Thyroid gland (tissue), 4 donors: ENCODE measurements around the gene SCYL1.

ENCODE experiments used
- POLR2A ChIP-seq, 2 donors: fragments of 450-650 bp; IDR thresholded peaks; one replicate each; pipeline ENCODE4 v1.6.1; 2017; ENCODE audit warnings: antibody characterized with exemption in 2 of 2, mild to moderate bottlenecking in 2 of 2, moderate library complexity in 1 of 2
- TF ChIP-seq, protein P1 (sequence below), 6 experiments: fragments of 200-600 bp in 3 of 6; fragments of 450-650 bp in 3 of 6; sonication (generic) in 3 of 6; IDR thresholded peaks; one replicate each; pipeline ENCODE4 v1.5.1; 2016 to 2019; ENCODE audit warnings: antibody characterized with exemption in 6 of 6, mild to moderate bottlenecking in 2 of 6, inconsistent platforms in 1 of 6, moderate library complexity in 1 of 6

DNA sequence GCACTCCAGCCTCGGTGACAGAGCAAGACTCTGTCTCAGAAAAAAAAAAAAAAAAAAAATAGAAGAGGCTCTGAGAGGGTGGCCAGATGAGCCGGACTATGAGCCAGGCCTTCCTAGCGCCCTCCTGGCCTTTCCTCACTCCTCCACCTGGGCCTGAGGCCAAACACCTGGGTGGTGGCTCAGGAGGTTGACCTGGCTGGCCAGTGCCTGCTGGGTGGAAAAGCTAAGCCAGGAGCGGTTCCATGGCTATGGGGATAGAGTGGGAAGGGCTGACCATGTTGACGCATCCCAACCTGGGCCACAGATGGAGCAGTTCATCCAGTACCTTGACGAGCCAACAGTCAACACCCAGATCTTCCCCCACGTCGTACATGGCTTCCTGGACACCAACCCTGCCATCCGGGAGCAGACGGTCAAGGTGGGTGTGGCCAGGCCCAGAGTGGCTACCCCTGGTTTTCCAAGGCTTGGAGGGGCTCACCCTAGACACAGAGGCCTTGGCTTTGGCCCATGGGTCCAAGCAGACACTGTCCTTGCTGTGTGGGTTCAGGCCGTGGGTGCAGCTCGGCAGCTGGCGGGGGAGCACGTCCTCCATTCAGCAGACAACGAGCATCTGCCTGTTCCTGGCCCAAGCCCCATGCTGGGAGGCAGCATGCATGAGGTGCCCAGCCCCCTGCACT lies 7.6 kb downstream of the SCYL1 start:
- TF ChIP-seq, protein P1, sequence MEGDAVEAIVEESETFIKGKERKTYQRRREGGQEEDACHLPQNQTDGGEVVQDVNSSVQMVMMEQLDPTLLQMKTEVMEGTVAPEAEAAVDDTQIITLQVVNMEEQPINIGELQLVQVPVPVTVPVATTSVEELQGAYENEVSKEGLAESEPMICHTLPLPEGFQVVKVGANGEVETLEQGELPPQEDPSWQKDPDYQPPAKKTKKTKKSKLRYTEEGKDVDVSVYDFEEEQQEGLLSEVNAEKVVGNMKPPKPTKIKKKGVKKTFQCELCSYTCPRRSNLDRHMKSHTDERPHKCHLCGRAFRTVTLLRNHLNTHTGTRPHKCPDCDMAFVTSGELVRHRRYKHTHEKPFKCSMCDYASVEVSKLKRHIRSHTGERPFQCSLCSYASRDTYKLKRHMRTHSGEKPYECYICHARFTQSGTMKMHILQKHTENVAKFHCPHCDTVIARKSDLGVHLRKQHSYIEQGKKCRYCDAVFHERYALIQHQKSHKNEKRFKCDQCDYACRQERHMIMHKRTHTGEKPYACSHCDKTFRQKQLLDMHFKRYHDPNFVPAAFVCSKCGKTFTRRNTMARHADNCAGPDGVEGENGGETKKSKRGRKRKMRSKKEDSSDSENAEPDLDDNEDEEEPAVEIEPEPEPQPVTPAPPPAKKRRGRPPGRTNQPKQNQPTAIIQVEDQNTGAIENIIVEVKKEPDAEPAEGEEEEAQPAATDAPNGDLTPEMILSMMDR (IDR thresholded peaks at IDR 0.05) = no peak
- TF ChIP-seq POLR2A (IDR thresholded peaks at IDR 0.05) = no peak
